DMS53 treated with DMSO at 0.1 percent for 48 hours (cell line): ENCODE data around the gene TRAPPC2L.

Source experiments
- DNase-seq: peaks from one replicate; lab custom pipeline; 2025; ENCODE audit not compliant: unreplicated experiment; lab: John Stamatoyannopoulos, UW

The TRAPPC2L gene

DNA sequence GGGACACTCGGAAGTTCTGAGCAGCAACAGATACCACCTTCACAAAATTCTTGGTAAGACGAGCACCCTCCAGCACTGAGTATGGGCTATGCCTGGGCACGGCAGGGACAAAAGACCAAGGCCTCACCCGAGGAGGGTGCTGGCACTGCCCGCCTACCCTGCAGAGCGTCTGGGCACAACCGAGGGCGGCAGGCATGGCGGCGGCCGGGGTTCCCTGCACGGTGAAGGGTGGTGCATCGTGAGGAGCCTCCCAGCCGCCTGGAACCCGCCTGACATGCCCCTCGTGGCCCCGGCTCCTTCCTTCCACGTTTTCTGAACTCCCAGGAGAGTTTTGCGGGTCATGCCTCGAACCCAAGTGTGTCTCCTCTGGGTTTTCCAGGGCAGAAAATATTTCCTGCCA lies 19.1 kb upstream of the TRAPPC2L start:
- no peak for DNase-seq

DNA sequence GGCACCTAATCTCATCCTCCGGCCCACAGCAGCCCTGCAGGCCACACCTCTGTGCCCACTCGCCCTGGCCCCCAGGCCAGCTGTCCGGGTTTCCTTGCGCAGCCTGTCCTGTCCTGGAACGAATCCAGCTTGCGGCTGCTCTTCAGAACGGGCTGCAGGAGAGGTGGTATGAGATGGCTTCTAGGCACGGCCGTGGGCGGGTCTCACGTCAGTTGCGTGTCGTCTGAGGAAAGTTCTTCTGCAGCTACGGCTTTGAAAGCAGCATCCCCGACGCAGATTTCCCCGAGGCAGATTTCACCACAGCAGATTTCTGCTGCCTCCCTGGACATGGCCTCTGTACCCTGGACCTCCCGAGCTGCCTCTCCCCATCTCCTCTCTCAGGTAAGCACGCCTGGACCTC lies 18.4 kb upstream of the TRAPPC2L start:
- DNase-seq = no peak

DNA sequence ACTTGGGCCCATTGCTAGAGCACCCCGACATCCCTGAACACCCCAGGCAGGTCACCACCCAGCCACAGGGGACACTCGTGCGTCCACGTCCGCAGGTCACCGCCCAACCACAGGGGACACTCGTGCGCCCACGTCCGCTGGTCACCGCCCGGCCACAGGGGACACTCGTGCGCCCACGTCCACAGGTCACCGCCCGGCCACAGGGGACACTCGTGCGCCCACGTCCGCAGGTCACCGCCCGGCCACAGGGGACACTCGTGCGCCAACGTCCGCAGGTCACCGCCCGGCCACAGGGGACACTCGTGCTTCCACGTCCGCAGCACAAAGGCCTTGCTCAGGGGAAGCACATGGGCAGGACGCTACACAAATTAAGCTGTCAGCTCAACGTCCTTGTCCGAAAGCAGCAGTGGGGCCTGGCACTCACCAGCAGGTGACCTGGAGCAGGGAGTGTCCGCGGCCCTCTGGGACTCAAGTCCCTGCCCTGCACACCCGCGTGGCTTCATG lies 17.8 kb upstream of the TRAPPC2L start:
- DNase-seq = no peak

DNA sequence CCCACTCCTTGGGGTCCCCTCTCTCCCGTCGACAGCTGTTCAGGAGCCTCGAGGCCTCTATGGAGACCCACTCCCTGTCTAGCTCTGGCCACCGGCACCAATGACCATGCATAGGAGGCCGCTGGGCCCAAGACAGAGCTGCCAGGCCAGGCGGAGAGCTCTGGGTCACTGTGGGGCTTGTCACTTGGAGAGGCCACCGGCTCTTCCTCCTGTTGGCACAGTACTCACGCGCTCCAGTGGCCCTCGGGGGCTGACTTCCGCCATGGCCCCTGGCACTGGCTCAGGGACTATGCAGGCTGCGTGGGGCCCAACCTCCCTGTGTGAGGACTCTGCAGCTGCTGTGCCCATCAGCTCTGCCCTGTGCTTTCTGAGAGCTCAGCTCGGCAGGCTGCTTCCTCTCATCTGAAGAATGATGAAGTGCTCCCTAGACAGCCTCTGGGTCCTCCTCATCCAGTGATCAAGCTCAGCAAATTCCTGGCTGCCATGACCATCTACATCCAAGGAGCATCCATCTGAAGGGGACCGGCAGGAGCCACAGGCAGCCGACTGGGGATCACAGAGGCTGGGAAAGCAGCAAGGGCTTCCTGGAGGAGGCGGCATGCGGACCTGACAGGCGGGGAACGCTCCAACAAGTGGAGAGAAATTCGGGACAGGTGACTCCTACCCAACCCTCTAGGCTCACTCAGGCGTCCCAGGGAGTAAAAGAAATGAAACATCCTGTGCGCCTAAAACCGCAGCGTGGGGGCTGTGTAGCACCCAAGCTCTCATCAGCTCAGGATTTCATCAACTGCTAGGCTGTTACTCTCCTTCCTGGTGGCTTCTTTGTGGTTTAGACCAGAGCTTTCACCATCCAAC lies 17.0 kb upstream of the TRAPPC2L start:
- DNase-seq = no peak

DNA sequence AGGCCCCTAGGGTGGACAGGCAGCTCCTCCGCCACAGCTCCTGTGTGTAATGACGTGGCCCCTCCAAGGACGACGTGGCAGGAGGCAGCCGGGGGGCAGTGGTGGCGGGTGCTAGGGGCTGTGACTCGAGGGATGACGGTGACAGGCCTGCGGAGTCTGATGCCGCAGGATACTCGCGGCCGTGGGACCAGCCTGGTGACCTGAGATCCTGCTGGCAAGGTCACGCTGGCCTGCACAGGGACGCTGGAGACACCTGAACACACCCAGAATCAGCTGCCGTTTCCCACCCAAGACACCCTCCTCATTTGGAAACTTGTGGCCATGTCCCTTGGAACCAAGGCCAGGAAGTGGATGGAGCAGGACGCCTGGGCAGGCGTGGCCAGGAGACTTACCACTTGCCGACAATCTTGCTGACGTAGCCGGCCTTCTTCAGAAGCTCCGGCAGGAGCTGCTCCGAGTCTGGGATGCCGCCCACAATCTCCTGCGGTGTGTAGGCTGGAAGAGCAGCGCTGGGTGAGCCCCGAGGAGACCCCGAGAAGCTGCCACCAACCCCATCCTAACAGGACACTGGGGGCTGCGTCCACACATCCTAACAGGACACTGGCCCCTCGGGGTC lies 16.2 kb upstream of the TRAPPC2L start:
- no peak for DNase-seq

DNA sequence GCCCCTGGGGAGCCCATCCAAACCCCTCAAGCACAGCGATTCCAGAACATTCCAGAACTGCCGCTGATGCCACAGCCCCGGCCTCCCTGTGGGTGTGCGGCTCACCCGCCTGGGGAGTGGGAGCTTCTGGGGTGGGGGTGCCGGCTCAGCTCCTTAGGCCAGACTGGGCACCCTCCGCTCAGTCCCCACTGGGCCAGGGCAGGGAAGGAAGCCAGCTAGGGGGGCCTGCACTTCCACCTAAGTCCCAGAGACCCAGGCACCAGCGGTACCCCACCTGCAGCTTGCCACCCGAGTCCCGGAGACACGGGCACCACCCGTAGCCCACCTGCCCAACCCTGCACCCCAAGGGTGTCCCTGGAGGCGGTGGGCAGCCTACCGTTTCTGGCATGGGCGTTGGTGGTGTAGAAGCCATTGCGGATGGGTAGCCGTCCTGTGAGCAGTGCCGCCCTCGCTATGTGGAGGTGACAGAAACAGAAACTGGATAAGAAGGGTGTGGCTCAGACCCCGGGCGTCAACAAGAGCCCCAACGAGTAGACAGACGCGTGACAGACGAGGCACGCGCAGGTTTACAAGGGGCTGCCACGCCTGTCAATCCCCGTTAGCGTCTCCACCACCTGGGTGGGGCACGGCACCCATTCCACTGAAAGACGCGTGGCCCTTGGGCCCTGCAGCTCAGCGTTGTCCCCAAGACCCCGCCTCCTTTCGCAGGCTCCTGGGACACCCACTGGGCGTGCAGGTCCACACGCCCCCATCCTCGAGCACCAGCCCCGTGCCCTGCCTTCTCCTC lies 15.2 kb upstream of the TRAPPC2L start:
- no peak for DNase-seq

DNA sequence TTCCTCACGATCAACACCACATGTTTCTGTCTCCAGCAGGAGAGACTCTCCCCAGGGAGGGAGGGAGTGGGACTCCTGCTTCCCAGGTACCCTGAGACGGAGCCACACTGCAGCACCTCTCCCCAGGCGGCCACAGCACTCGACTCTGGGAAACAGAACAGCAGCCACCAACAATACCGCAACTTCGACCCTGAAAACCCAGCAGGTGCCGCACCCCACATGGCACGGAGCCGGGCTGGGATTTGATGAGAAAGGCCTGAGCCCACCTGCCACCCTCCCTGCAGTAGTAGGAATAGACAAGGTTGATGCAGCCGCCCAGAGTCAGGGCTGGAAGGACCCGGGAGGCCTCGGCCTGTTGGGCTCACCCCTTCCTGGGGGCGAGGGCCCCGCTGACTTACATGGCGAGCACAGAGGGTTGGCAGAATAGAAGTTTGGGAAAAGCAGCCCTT lies 14.6 kb upstream of the TRAPPC2L start:
- DNase-seq = no peak

DNA sequence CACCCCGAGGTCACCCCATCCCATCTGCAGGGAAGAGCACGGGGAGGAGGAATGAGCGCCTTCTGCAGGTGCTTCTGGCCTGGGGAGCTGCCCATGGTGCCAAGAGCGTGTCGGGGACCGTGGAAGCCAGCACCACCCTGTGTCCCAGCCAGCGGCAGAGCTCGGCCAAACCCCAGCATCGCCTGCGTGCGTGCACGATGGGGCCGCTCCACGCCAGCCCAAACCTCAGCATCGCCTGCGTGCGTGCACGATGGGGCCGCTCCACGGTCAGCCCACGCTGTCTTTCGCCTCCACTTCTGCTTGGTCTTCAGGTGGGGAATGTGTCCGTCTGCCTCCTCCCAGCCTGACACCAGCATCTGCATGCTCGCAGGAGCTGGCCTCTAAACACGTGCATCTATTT lies 14.1 kb upstream of the TRAPPC2L start:
- no peak for DNase-seq

DNA sequence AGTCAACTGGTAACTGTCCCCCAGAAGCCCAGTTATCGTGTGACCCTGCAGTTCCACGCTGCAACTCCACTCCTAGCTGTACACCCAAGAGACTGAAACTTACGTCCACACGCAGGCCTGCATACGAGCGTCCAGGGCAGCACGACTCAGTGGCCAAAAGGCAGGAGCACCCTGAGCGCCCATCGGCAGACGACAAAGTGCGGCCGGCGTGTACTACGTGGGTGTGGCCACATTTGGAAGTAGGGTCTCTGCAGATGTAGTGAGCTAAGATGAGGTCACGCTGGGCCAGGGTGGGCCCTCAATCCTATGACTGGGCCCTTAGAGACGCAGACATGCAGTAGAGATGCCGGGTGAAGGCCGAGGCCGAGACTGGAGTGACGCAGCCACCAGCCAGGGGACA lies 13.7 kb upstream of the TRAPPC2L start:
- DNase-seq = no peak

DNA sequence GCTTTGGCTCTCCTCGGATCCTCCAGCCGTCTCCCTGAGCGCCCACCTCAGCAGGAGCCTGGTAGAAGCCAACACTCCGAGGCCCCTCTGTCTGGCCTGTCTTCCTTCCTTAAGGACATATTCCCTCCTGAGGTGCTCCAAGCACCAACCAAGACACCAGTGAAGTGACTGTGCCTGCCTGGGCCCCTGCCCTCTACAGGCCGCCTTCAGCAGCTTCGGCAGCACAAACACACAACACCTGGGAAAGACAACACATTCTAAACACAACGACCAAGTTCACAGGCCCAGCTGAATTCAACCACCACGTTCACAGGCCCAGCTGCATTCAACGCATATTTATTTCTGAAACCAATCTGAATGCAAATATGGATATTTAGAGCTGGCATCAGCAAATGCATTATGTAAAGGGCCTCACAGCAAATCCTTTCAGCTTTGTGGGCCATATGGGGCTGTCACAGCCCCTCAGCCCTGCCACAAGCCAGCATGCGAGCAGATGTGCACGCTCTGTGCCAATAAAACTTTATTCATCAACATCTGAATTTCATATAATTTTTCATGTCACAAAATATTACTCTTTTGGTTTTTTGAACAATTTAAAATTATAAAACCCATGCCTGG lies 12.4 kb upstream of the TRAPPC2L start:
- no peak for DNase-seq

DNA sequence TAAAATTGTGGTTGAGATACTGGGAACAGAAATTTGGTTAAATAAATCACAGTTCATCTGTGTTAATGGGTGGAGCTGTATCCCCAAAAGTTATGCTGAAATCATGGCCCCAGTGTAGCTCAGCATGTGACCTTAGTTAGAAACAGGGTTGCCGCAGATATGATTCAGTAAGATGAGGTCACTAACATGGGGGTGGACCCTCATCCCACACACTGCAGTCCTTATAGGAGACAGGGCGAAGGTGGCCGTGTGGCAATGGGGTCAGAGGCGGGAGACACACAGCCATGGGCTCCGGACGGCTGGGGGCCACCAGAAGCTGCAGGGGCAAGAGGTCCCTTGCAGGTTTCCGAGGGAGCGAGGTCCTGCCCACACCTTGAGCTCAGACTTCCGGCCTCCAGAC lies 10.8 kb upstream of the TRAPPC2L start:
- no peak for DNase-seq

DNA sequence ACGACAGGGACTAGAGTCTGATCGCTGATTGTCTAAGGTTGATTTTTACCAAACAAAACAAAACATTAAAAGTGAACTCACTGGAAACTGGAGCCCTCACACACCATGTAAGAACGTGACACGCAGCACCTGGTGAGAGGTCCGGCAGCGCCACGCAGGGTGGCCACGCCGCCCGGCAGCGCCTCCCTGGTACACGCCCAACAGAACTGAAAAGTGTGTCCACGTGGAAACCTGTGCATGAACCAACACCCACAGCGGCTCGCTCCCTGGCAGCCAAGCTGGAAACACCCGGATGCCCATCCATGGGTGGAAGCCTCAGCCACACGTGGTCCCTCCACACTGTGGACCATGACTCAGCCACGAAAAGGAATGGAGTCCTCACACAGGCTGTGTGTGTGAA lies 9.3 kb upstream of the TRAPPC2L start:
- no peak for DNase-seq

DNA sequence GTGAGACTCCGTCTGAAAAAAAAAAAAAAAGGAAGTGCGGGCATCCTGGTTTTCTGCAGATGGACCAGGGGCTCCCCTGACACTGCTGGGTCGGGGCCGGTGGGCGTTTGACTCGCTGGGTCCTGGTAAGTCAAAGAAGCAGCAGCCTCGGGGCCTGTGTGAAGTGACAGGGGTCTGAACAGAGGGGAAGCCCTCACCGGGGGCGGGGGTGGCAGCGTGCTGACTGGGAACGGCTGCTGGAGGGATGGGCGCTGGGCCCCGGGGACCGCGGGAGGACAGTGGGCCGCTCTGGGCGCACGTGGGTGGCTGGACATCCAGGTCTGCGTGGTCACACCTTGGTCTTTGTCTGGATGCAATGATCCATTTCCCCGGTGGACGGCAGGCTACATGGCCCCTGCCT lies 8.4 kb upstream of the TRAPPC2L start:
- DNase-seq = no peak

DNA sequence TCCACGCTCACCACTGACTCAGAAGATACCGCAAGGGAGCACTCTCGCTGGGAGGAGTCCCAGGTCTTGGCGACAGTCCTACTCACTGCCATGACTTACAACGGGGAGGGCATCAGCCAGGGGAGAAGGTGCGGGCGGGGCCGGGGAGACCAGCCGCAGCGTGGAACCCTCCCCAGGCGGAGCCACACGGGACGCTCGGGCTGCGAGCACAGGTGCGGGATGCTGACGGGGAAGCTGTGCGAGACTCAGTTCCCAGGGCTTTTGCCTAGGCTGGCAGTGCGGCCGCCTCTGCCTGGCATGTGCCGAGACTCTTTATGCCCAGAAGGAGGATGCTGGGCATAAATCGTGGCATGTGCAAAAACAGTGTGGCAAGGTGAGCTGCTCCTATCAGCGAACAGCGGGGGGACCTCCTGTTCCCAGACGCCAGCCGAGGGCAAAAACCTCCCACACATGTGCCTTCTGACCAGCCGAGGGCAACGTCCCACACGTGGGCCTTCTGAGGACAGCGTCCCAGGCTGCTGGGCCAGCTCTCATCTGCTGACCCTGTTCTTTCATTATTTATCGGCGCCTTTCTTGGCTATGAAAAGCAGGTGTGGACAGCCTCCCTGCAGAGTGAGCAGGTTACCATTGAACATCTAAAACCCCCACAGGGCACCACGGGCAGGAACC lies 6.3 kb upstream of the TRAPPC2L start:
- DNase-seq = no peak

DNA sequence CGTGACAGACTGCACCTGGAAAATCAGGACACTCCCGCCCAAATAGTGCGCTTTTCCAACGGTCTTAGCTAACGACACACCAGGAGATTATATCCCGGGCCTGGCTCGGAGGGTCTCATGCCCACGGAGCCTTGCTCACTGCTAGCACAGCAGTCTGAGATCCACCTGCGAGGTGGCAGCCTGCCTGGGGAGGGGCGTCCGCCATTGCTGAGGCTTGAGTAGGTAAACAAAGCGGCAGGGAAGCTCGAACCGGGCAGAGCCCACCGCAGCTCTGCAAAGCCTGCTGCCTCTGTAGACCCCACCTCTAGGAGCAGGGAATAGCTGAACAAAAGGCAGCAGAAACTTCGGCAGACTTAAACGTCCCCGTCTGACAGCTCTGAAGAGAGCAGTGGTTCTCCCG lies 5.3 kb upstream of the TRAPPC2L start:
- DNase-seq = no peak

DNA sequence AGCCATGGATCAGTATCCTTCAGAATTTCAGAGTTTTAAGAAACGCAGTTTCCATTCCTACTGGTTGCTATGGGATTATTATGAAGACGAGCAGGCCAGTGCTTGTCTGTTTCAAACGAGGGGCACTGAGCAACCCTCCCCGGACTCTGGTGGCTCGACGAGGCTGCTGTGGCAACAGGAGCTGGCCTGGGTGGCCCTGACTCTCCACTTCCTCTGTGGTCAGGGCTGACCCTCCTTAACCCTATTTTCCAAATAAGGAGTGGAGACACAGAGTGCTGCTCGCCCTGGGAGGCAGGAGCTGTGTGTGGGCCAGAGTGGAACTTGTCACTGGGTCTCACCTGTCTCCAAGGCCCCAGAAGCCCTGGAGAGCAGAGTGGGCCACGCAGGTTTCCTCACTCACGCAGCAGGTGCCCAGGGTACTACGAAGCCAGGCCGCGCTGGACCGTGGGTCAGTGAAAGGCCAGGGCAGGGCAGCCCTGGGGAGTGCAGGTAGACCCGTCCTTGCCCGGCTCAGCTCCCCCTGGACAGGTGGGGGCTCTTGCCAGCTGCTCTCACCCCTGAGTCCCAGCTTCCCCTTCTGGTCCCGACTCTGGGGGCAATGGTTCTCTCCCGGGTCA lies 3.5 kb upstream of the TRAPPC2L start:
- no peak for DNase-seq

DNA sequence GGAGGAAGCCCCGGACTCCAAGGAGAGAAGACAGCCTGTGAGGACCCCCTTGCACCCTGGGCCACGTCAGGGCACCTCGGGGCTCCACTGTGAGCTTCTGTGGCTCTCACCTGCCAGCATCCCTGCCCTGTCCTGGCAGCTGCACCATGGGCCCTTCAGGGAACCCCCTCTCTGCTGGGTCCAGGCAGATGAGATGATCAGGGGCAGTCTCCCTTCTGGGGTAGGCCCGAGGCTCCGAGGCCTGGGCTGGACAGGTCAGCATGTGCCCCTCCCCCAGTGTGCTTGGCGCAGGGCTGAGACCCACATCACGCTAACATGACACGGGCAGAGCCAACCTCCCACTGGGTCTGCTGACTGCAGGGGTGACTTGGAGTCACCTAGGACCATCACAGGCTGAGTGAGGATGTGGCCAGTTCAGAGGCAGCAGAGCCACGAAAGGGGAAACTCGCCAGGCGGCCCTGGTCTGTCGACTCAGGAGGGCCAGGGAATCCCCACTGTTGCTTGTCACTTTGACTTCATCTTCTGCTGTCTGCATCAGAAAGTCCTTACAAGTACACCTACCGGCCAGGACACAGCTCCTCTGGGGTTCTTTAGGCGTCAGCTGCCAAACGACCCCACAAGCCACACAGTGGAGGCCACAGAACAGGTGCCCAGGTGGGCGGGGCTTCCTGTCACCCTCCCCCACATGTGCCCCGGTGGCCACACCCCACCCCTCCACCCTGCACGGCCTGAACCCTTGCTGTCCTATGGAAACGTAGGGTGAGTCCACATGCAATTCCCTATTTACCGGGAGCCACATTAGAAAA lies 2.4 kb upstream of the TRAPPC2L start:
- no peak for DNase-seq

DNA sequence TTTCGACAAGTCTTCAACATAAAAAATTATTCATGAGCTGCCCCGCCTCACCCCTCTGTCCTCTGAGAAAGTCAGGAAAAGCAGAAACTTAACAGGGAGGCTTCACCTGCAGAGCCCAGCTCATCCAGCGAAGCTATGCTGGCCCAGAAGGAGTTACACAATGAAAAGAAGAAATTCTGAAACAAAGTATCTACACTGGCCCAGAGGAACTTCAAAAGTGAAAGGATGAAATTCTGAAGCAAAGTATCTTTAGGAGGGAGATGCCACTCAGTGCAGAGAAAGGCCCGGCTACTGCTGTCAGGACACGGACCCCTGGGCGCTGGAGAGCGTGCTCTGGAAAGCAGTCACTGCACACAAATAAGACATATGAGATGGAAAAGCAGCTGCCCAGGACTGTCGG lies 1.8 kb upstream of the TRAPPC2L start:
- no peak for DNase-seq

DNA sequence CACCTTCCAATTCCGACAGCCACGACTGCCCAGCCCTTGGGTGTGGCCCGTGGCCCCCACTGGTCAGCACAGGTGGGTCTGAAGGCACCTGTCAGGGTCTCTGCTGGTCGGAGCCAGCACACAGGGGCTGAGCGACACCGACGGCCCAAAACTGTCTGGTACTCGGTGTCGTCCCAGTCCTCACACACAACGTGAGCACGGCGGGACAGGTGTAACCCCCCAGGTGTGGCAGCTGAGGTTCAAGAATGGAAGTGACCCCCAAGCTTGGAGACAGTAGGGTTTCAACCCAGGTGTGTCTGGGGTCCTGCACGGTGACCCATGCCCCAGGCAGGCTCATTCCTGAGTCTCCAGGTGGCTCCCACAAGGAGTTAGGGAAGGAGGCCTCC lies 1.2 kb upstream of the TRAPPC2L start:
- DNase-seq = no peak
